ENCODE data around the gene C6orf141.

Gene C6orf141

DNA sequence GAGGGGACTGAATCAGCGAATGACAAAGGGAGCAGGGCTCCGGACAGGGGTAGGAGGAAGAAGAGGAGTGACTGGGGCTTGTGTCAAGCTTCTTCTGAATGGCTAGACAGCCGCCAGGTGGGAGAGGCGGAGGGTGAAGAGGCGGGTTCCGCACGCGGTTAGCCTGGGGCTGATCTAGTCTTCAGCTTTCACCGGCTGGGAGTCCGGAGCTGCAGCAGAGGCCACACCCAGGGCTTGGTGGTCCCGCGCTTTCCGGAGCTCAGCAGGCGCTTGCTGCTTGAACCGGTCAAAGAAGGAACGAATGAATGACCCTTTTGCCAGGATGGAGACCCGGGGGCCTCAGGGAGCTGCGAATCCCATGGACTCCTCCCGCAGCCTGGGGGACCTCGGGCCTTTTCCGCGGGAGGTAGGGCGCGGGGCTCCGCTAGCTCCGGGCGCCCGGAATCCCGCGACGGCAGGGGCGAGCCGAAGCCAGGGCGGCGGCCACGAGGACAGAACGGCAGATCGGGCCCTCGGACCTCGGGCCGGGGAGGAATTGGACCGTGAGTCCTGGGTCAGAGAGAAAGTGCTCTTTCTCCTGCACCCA lies at the start of gene C6orf141:
C6orf141 (plus strand) TSS at position 177 of the 586 bp plus-strand sequence; CDS start at position 302, 125 bp downstream.
- Histone ChIP-seq H3K4me2 (no peak within 1 kb of the TSS), H3K36me3 (no peaks in the 10 kb centered on the region), H3K4me1 (no peaks in the 10 kb centered on the region), H4K20me1 (no peaks in the 10 kb centered on the region), H3K9me3 (peaks cover 12% of the 10 kb centered on the region), H3K27me3 (no peaks in the 10 kb centered on the region), H3K27ac (no peak within 1 kb of the TSS), H3K4me3 (no peak within 1 kb of the TSS), H3K9ac (no peak within 1 kb of the TSS)
- no peak for TF ChIP-seq Cebpa-rat (IDR thresholded peaks at IDR 0.05)

DNA sequence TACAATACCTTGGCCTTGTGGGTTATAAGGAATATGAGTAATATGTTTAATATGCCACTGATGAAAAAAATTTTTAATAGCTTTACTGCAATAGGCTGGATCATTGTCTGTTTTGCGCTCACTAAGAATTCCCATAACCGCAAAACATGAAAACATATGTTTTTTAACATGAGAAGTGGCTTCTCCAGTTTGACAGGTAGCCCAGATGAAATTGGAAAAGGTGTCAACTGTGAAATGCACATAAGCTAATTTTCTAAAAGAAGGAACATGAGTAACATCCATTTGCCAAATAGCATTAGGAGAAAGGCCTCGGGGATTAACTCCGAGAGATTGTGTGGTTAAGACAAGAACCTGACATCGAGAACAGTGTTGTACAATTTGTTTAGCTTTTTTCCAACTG lies 45.8 kb upstream of the C6orf141 start:
- H3K27ac ChIP-seq = no peak overlapping the region

DNA sequence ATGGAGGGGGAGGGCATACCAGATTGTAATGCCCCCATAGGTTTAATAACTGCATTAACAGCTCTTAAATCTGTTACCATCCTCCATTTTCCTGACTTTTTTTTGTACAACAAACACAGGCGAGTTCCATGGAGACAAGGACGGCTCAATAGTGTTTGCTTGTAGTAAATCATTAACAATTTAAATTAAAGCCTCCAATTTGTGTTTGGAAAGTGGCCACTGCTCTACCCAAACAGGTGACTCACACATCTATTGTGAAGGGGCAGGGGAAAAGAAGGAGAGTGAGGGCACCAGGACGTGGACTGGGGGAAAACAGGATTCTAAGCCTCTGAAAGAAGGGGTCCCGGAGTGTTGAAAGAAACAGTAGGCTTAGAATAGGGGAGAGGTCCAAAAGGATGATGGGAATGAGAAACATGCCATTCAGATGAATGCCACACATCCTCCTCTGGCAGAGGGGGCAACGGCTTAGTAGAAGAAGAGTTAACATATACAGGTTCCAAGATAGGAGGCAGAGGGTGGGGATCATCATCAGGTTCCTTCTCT lies 43.8 kb upstream of the C6orf141 start:
- no peaks in the 10 kb centered on the region for H4K20me1 ChIP-seq
- no peaks in the 10 kb centered on the region for H3K9me3 ChIP-seq
- H3K27ac ChIP-seq = no peak overlapping the region
- no peak for TF ChIP-seq Cebpa-rat (IDR thresholded peaks at IDR 0.05)
- H3K36me3 ChIP-seq = no peaks in the 10 kb centered on the region
- no peaks in the 10 kb centered on the region for H3K27me3 ChIP-seq
- H3K4me3 ChIP-seq = no peak overlapping the region
- no peak overlapping the region for H3K4me2 ChIP-seq
- H3K9ac ChIP-seq = no peak overlapping the region
- no peaks in the 10 kb centered on the region for H3K4me1 ChIP-seq

More for the DNA sequence above, 45.8 kb upstream of the C6orf141 start:
- H3K9me3 ChIP-seq = no peaks in the 10 kb centered on the region
- no peaks in the 10 kb centered on the region for H3K27me3 ChIP-seq
- no peaks in the 10 kb centered on the region for H4K20me1 ChIP-seq
- no peaks in the 10 kb centered on the region for H3K4me1 ChIP-seq
- TF ChIP-seq Cebpa-rat (IDR thresholded peaks at IDR 0.05) = no peak
- H3K9ac ChIP-seq = no peak overlapping the region
- no peak overlapping the region for H3K4me2 ChIP-seq
- no peaks in the 10 kb centered on the region for H3K36me3 ChIP-seq
- no peak overlapping the region for H3K4me3 ChIP-seq

DNA sequence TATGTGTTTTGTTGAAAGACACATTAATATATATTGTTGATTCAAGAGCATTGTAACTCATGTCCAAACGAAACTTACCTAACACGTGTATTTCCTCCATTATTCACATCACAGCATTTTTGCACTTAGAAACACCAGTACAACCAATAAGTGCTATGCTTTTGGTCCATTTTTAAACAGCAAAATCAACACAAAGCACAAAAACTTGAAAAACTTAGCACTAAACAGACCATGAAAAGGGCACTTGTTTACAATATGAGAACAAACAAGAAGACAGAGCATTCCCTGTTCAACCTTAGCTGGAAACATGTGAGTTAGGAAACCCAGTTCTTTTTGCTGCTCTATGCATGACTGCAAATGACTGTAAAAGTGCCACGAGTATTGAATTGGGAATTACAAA lies 41.1 kb upstream of the C6orf141 start:
- TF ChIP-seq Cebpa-rat (IDR thresholded peaks at IDR 0.05) = no peak
- Histone ChIP-seq H3K27ac (no peak overlapping the region), H3K9ac (no peak overlapping the region), H3K4me1 (no peaks in the 10 kb centered on the region), H3K9me3 (no peaks in the 10 kb centered on the region), H4K20me1 (no peaks in the 10 kb centered on the region), H3K4me3 (no peak overlapping the region), H3K27me3 (no peaks in the 10 kb centered on the region), H3K4me2 (no peak overlapping the region), H3K36me3 (no peaks in the 10 kb centered on the region)

DNA sequence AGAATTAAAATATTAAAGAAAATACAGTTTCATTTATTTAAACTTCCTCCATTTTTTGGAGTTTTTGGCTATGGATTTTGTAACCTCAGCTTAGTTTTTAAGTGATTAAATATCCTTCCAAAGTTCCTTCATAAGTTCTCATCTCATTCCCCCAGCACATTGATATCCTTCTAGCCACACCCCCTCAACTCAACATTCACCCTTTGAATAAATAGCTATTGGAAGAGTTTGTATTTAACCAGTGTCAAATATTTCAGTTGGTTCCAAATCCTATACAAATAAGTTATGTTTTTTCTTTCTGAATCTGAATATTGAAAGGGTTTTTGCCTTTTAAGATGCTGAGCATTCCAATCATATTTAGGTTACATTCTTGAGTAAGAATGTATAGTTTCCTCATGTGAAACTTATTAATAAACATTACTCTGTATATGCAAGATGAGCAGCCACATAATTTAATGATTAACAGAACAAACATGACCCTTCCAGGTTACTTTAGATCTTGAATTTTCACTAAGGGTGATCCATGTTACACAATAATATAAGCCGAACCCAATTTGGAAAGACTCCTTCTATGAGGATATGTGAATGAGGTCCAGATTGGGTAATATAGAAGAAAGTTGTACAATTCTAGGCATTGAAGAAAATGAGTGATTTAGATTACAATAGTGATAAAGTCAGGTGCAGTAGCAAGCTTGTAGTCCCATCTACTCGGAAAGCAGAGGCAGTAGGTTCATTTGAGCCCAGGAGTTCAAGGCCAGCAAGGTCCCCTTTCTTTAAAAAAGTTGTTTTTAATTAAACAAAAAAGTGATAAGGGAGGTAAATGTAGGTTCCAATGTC lies 37.1 kb upstream of the C6orf141 start:
- no peaks in the 10 kb centered on the region for H3K4me1 ChIP-seq
- H3K4me3 ChIP-seq = no peak overlapping the region
- TF ChIP-seq Cebpa-rat (IDR thresholded peaks at IDR 0.05) = no peak
- no peaks in the 10 kb centered on the region for H3K9me3 ChIP-seq
- H3K27ac ChIP-seq = no peak overlapping the region
- H3K27me3 ChIP-seq = no peaks in the 10 kb centered on the region
- no peaks in the 10 kb centered on the region for H4K20me1 ChIP-seq
- H3K4me2 ChIP-seq = no peak overlapping the region
- H3K36me3 ChIP-seq = no peaks in the 10 kb centered on the region
- H3K9ac ChIP-seq = no peak overlapping the region

DNA sequence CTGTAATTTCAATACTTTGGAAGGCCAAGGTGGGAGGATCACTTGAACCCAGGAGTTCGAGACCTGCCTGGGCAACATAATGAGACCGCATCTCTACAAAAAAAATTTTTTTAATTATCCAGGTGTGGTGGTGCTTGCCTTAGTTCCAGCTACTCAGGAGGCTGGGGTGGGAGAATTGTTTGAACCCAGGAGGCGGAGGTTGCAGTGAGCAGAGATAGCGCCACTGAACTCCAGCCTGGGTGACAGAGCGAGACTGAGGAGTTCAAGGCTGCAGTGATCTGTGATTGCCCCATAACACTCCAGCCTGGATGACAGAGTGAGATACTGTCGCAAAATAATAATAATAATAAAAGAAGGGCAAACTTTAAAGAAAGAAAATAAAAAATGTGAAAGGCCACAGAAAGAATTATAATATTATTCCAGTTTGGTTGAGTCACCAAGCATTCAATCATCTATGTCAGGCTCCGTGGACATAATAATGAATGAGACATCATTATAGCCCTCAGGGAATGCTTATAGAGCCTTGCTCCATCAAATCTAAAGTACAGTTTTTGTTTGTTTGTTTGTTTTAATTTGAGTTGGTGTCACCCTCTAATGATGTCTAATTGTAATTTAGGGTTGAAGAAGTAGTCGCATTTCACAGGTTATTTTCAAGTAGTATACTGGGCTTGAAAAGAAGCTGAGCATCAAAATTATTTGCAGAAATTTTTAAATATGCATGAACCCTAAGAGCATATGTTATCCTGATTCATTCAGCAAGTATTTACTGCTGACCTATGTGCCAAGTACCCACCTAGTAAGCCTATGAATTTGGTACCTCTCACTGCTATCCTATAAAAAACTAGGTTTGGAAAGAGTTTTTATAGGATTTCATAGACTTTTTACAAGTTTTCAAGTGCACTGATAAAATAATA lies 35.6 kb upstream of the C6orf141 start:
- H3K4me1 ChIP-seq = no peaks in the 10 kb centered on the region
- H3K9me3 ChIP-seq = no peaks in the 10 kb centered on the region
- no peak for TF ChIP-seq Cebpa-rat (IDR thresholded peaks at IDR 0.05)
- H3K4me2 ChIP-seq = no peak overlapping the region
- no peak overlapping the region for H3K9ac ChIP-seq
- H3K36me3 ChIP-seq = no peaks in the 10 kb centered on the region
- H3K27me3 ChIP-seq = no peaks in the 10 kb centered on the region
- H4K20me1 ChIP-seq = no peaks in the 10 kb centered on the region
- H3K4me3 ChIP-seq = no peak overlapping the region
- no peak overlapping the region for H3K27ac ChIP-seq

DNA sequence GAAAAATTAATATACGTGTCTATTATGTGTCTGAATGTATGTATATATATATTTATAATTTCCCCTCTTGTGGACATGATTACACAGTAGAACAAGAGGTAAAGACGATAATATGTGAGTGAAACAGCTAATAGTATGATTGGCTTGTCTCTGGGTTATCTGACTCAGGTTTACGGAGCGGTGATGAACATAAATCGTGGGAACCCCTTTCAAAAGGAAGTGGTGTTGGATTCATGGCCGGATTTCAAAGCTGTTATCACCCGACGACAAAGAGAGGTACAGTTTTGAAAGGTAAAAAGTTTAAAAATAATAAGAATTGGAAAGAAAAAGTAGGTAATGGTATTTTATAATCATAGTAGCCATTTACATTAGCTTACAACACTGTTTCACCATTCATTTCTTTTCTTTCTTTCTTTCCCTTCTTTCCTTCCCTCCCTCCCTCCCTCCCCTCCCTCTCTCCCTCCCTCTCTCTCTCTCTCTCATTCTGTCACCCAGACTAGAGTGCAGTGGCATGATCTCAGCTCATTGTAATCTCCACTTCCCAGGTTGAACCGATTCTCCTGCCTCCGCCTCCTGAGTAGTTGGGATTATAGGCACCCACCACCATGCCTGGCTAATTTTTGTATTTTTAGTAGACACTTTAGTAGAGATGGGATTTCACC lies 34.9 kb upstream of the C6orf141 start:
- Histone ChIP-seq H3K27ac (no peak overlapping the region), H3K9me3 (no peaks in the 10 kb centered on the region), H3K36me3 (no peaks in the 10 kb centered on the region), H3K4me1 (no peaks in the 10 kb centered on the region), H3K4me3 (no peak overlapping the region), H3K9ac (no peak overlapping the region), H3K27me3 (no peaks in the 10 kb centered on the region), H3K4me2 (no peak overlapping the region), H4K20me1 (no peaks in the 10 kb centered on the region)
- TF ChIP-seq Cebpa-rat (IDR thresholded peaks at IDR 0.05) = no peak

DNA sequence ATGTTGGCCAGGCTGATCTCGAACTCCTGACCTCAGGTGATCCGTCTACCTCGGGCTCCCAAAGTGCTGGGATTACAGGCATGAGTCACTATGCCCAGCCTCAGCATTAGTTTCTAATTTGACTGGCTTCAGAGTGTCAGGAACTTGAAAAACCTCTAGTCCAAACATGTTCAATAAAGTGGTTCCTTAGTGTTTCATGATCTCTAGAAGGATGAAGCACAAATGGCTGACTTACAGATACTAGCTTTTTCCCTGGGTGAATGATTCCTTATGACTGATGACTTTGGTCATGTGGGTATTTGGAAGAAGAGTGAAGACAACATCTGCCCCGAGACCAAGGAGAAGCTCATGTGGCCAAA lies 34.3 kb upstream of the C6orf141 start:
- no peaks in the 10 kb centered on the region for H3K9me3 ChIP-seq
- H4K20me1 ChIP-seq = no peaks in the 10 kb centered on the region
- H3K4me3 ChIP-seq = no peak overlapping the region
- no peak overlapping the region for H3K9ac ChIP-seq
- no peaks in the 10 kb centered on the region for H3K36me3 ChIP-seq
- H3K4me2 ChIP-seq = no peak overlapping the region
- no peaks in the 10 kb centered on the region for H3K27me3 ChIP-seq
- TF ChIP-seq Cebpa-rat (IDR thresholded peaks at IDR 0.05) = no peak
- H3K27ac ChIP-seq = no peak overlapping the region
- no peaks in the 10 kb centered on the region for H3K4me1 ChIP-seq

DNA sequence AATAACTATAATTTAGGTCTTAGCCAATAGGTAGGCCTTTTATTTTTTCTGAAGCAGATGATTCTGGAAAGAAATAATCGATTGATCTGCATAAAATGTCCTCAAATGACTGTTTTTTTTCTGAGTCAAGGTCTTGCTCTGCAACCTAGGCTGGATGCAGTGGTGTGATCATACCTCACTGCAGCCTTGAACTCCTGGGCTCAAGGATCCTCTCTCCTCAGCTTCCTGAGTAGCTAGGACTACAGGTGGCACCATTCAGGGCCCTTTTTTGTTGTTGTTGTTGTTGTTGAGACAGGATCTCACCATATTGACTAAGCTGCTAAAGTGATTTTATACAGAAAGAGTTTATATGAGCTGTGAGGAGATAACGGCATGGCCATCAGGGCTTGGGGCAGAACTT lies 32.5 kb upstream of the C6orf141 start:
- H4K20me1 ChIP-seq = no peaks in the 10 kb centered on the region
- no peak overlapping the region for H3K27ac ChIP-seq
- no peak for TF ChIP-seq Cebpa-rat (IDR thresholded peaks at IDR 0.05)
- no peaks in the 10 kb centered on the region for H3K9me3 ChIP-seq
- H3K4me1 ChIP-seq = no peaks in the 10 kb centered on the region
- H3K9ac ChIP-seq = no peak overlapping the region
- no peaks in the 10 kb centered on the region for H3K36me3 ChIP-seq
- H3K4me2 ChIP-seq = no peak overlapping the region
- H3K4me3 ChIP-seq = no peak overlapping the region
- no peaks in the 10 kb centered on the region for H3K27me3 ChIP-seq
